CD4-positive, alpha-beta T cell treated with Interleukin-6 for 4 hours (primary cell): ENCODE measurements around the gene TMED8.
A peak's percentile ranks its signal among the peaks of the same experiment; 100 is the strongest.
"Not testable (repeated sequence)": the region's sequence is repeated elsewhere in the genome, so short reads cannot be mapped to it uniquely, and the experiment has no call there.

Experiments
- DNase-seq: peaks from one replicate; pipeline ENCODE4 v3.0.0-alpha.2; 2020; ENCODE audit warnings: mixed read lengths

The TMED8 gene

DNA sequence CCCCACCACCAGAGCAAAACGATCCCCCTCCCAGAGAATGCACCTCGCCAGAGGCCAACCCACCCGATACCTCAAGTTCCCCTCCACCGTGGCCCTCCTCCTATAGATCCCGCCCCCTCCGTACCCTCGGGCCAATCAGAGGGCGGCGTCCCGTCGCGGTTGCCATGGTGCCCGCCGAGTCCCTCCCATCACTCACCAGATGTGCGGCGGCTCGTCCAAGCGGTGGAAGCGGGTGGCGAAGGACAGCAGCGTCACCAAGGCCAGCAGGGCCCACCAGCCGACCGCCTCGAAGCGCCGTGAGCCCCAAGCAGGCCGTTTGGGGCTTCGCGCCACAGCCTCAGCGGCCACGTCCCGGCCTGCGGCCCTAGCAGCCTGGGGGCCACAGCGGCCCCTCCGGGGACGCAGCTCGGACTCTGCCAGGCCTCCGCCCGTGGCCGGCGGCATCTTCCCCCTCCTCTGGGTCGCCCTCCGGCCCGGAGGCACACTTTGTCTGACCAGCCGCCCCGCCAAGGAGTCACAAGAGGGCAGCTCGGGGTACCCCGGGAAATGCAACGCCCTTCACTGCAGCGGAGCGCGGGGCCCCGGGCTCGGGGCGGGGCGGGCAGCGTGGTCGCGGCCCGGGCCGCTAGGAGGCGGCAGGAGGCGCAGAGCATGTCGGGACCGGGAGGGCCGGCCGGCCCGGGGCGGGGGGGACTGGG lies 56.5 kb downstream of the TMED8 start, which contains the start of gene POMT2:
POMT2 (minus strand) TSS at position 646 of the 698 bp plus-strand sequence; CDS start at position 444, 202 bp downstream.
- DNase-seq: peak; percentile 94

DNA sequence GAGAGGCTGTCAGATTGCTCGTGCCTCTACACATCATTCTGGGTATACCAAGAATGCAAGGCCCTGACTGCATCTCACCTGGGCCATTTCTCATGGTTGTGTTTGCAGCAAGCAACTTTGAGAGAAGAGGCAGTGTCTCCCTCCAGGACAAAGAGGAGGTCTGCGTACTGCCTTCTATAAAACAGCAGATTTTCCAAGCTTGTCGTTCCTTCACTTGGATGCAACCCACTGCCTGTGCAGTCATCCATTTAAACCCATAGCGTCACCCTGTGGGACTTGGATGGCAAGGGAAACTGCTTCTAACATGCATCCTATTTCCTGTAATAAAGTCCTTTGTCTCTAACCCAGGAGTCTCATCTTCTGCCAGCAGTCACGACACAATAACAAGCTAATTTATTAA lies 57.5 kb downstream of the TMED8 start:
- DNase-seq: no peak

DNA sequence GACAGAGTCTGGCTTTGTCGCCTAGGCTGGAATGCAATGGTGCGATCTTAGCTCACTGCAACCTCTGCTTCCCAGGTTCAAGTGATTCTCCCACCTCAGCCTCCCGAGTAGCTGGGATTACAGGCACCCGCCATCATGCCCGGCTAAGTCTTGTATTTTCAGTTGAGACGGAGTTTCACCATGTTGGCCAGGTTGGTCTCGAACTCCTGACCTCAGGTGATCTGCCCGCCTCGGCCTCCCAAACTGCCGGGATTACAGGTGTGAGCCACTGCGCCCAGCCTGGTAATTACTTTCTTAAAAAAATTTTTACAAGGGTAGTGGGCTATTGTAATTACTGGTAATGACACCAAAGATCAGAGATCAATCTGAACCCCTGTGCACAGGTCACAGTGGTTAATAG lies 58.1 kb downstream of the TMED8 start:
- DNase-seq: not testable (repeated sequence)

DNA sequence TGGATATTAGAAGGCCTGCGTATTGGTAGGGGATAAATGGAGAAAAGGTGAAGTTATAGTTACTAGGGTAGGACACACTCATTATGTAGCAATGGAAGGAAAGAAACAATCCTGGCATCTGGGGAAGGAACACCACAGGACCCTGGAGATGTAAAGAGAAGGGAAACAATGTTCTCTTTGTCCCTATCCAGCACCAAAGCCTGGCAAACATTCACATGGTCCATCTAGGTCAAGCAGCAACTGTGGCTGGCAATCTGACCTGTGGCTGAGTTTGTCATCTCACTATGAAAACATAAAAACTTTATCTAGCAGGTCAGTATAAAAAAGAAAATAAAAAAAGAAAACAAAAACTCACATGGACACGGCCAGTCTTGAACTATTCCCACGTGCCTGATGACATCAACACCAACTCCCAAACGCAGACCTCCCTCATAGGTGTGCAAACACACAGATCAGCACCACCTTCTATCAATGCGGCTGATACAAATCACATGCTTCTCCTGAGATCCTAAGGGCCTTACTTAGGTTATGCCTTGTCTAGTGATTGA lies 58.8 kb downstream of the TMED8 start:
- DNase-seq: no peak

DNA sequence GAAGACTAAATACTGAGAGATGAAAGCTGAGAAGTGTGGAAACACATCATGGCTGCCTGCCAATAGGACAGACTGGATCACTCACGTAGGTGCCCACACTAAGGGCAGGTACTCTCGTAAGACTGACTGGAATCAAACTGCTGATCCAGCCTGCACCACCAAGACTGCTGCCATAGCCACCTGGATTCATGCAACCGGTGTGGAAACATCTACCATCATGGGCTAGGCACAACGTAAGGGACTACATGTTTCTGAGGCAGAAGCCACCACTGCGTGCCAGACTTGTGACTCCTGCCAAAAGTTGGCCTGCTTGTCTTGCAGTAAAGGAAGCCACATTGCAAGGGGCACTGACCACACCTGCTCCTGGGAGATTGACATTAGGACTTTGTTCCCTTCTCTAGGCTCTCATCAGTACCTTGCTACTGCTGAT lies 60.0 kb downstream of the TMED8 start:
- DNase-seq: no peak

DNA sequence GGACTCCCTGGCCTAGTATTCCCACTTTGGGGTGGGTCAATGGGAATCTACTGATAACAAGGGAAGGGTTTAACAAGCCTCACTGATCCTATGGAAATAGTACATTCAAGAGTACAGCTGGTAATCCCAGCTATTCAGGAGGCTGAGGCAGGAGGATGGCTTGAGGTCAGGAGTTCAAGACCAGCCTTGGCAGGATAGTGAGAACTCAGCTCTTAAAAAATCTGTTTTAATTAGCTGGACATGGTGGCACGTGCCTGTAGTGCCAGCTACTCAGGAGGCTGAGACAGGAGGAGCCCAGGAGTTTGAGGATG lies 60.7 kb downstream of the TMED8 start:
- DNase-seq: no peak

DNA sequence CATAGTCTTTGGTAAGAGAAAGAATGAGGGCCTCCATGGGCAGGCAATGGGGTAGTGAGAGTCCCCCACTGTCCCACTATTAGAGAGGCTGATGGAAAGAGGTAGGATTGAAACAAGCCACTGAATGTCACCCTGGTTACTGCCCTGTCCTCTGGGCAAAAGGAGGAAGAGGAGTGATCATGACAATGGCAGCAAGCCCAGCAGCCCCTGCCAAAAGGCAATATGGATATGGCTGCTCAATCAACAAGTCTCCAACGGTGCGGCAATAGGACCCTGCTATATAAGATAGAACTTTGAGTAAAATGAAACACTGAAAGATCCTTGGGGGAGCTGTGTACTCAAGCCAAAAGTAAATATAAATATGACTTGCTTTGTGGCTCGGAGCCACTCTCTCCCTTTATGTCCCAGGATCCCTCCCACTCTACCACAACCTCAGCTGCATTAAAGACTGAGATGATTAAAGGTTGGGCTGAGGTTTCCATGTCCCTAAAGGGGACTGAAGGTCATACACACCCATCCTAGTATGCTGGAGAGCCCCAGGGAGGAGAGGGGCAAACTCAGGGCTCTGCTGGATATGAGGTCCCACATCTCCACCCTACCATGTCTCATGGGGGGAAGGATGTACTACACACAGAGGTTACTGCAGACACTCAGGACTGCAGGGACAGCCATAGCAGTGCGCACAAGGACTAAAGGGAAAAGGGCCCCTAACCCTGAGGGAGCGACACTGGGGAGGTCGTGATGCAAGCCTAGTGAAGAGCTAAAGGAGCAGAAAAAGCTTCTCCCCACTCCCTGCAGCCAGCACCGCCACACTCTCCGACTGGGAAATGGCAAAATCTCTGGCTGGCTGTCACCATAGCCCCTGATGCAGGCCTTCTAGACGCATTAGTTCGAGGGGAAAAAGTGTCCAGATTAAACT lies 62.1 kb downstream of the TMED8 start:
- DNase-seq: no peak

DNA sequence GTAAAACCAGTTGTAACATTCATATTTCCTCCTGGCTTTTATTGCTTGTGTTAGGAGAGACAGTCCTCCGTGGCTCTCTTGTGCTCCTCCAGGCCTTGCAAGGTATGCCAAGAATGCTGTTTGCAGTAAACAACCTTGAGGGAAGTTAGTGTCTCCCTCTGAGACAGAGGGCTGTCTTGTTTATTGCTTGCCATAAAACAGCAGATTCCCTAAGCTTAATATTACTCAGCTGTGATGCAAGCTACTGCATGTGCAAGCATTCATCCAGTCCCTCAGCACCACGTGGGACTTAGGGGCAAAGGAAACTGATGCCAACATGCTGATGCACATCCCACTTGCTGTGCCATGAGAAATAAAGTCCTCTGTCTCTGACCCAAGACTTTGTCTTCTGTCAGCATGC lies 62.9 kb downstream of the TMED8 start:
- DNase-seq: no peak

DNA sequence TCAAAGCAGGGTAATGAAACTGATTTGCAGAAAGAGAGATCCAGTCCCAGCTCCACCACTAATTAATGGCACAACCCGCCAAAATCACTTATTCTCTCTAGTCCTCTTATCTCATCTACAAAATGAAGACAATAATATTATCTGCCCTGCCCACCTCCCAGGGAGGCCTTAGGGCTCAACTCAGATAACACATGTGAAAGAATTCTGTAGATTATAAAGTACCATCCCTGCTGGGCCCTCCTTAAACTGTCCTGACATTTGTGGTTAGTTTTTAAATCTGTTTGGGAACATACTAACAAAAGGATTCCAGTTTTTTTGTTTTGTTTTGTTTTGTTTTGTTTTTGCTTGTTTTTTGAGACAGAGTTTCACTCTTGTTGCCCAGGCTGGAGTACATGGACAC lies 63.5 kb downstream of the TMED8 start:
- DNase-seq: no peak

DNA sequence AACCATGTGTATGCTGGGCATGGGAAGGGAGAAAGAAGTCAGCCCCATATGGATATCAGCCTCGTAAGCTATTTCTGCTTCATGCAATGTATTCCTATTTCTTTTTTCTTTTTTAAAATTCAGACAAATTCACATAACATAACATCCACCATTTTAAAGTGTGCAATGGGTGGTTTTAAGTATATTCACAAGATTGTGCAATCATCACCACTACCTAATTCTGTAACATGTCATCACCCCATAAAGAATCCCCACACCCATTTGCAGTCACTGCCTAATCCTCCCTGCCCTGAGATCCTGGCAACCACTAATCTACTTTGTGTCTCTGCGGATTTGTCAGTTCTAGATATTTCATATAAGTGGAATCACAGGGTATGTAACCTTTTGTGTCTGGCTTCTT lies 65.7 kb downstream of the TMED8 start:
- no peak for DNase-seq

DNA sequence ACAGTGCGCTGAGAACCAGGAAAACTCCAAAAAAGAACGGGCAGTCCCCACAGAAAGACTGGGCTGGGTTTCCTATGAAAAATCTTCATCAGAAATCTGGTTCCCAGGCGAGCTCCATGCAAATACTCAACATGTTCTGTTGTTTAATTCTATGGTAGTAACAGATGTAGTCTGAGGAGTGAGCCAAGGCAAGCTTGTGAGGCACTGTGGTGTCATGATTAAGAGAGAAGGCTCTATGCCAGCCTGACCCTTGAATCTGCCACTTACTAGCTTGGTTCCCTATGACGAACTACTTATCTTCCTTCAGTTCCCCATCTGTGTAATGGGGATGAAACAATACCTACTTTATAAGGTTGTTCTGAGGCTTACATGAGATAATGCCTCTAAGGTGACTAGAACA lies 66.9 kb downstream of the TMED8 start:
- no peak for DNase-seq

DNA sequence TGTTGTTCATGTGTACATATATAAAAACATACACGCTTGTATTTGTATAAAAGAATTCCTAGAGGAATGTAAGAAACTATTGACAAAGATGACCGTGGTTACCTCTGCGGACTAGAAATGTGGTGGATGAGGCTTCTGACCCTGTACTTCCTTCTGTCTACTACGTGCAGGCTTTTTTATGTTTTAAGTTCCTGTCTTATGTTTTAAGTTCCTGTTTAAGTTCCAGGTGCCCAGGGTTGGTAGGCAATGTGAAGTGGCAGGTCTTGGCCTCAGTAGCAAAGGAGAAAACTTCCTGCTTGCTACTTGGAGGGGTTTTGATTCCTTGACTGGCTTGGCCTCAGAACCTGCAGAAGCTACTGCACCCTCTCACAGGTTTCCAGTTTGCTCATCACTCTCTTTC lies 67.8 kb downstream of the TMED8 start:
- no peak for DNase-seq

DNA sequence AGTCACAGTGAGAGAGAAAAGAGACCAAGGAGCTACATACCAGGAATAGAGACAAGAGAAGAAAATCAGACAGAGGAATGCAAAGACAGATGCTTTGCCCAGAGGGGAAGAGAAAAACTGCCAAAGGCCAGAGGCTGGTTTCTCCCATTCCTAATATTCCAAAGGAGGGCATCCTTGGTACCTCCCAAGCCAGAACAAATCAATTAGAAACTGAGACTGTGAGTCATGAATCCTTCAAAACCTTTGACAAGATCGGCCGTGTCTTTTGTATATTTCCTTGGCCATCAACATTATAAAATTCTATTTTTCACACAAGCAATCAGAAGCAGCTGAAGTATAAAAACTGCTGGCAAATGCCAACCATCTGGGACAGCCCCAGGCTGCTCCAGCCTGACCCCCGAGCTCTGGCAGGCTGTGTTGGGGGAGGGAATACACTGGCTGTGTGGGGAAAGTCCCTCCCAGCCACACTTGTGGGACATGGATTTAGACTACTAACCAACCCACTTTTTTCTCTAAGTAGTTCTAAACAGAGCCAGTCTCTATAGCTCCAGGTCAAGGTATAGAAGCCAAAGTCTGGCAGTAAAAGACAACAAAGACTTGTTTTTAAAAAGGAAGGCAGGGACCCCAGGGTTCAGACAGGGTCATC lies 69.9 kb downstream of the TMED8 start:
- no peak for DNase-seq

DNA sequence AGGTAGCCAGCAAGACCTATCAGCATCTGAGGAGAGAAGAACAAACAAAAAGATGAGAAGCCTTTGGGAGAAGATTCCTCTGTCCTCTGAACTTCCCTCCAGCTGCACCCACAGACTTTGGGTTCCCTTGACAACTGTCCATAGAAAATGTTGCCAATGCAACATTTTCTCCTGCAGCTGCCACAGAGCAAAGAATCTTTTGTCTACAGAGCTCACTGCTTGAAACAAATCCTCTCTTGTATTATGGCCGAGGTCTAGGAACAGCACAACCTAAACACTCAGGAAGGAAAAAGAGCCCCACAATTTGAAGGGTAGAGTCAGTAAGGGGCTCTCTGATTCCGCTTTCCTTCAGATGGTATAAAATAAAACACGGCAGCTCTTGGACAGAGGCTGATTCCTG lies 70.5 kb downstream of the TMED8 start:
- no peak for DNase-seq

DNA sequence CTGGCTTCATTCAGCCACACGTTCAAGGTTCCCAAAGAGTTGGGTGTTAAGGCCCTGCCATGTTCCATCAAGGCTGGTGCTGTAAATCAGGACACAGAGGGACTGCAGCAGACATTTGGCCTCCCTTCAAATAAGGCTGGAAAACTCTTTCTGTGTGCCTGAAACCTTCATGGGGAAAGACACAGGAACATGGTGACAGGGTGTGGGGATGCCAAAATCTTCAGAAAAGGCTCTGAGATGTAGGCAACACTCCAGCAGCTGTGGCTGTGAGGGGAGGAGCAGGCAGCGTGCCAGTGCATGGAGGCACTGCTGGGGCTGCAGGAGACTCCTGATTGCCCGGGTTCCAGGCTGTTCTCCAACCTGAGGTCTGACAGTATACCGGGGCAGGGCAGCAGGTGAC lies 71.2 kb downstream of the TMED8 start:
- DNase-seq: no peak

DNA sequence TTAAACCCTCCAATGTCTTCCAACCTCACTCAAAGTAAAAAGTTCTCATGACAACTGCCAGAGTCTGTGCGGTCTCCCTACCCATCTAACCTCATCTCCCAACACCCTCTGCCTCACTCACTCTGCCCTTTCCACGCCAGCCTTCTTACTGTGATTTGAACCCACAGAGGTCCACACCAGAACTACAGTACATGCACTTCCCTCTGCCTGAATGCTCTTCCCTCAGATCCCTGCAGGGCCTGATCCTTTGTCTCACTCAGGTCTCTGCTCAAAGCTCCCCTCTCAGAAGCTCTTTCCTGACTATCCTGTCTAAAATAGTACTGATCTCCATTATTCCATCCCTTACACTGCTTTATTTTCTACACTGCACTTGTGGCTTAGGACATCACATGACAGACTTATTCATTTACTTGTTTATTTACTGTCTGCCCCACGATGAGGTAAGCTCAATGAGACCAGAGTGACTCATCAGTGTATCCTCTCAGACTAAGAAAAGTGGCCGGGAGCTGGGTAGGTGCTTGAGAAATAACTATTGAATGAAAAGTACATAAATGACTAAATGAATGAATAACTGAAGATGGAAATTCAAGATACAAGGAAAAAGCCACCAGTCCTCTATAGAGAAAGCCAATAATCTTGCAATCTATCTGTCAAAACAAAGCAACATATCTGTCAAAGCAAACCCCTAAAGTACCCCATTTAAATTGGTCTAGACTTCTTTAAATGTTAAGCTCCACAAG lies 73.3 kb downstream of the TMED8 start:
- no peak for DNase-seq

DNA sequence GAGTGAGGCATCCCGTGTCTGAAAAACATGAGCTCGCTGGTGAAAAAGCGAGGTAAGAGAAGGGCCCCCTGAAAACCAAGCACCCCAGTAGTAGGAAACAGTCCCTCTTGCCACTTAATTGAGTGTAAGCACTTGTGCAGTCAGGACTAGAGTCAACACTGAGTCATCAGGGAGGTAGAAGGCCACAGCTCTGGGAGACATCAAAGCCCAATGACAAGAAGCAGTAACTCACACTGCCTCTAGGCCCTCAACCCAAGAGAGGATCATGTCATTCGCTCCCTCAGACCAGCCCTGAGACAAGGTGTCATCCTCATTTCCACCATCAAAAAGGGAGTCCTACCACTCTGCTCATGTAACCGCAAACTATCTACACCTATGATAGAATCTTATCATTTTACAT lies 74.0 kb downstream of the TMED8 start:
- peak; percentile 30 for DNase-seq

DNA sequence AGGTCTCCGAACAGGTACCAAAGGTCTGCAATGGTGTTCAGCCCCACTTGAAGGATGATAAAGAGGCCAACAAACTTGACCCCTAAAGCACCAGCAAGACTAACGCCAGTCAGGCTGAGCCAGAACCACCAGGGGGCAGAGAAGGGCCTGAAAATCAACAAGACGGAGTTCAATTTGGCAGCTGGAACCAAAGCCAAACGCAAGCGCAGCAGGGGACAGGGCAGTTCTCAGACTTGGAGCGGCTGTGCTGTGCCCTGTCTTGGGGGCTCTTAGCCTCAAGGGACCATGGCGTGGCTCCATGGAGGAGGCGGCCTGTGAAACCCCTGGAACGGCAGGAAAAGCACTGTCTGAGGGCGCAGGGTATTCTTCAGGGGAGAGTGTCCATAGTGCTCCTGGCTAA lies 75.8 kb downstream of the TMED8 start:
- DNase-seq: peak; percentile 60

DNA sequence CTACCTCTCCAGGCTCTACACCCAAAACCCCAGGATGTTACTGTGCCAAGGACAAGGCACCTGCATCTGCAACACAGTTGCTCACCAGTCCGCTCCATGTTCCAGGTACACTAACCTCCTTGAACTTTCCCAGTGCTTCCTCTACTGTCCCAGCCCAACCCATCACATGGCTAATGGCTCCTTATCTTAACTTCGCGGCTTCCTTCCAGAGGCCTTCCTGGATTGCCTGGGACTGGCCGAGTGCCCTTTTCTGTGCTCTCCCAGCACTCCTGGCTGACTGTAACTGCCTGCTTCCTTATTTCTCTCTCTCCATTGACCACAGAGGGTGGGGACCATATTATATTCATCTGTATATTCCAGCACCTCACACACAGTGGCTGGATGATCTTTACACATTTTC lies 77.1 kb downstream of the TMED8 start:
- DNase-seq: no peak

DNA sequence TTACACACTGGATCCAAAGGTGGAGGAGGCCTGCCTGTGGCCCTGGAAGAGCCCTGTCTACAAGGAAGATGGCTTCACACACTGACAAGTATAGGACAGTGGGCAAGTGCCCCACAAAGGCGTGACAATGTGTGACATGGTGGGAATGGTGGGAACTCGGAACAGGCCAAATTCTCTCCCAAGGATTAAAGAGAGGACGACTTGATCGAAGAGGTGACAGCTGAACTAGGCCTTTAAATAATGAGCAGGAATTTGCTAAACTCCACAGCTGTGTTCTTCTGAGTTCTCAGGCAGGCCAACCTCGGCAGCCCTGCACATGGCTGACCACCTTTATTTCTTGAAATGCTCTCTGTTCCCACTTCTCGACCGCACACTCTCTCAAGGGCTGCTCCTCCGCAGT lies 80.0 kb downstream of the TMED8 start:
- DNase-seq: no peak

DNA sequence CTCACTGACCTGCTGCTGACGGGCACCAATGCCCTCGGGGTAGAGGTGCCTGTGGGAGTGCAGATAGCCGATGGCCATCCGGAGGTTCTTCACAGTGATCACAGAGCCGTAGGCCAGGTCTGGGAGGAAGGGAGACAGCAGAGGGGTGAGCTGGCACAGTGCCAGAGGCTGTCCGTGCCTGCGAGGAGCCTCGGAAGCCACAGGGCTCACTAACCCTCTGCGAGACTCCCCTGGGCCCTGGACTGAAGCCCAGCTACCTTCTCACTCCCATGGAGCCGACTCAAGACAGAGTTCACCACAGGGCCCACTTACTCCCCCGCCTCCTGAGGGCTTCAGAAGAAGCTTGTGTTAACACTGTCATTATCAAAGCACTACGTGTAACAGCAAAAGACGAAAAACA lies 80.7 kb downstream of the TMED8 start:
- no peak for DNase-seq

DNA sequence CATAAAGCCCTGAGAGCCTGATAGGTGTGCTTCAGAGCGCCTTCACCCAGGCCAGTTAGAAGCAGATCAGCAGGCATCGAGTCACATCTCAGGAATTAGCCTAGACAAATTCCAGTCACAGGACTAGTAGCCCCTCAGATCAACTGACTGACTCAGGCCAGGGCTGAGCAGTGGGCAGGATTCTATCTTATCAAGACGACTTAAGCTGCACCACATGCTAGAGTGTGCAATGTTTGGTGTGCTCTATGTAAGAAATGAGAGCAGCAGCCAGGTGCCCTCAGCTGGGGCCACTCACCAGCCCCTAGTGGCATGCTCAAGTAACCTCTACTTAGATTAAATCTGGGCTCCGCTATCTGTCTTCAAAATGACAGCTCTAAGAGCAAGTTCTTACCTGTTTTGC lies 86.2 kb downstream of the TMED8 start:
- no peak for DNase-seq

DNA sequence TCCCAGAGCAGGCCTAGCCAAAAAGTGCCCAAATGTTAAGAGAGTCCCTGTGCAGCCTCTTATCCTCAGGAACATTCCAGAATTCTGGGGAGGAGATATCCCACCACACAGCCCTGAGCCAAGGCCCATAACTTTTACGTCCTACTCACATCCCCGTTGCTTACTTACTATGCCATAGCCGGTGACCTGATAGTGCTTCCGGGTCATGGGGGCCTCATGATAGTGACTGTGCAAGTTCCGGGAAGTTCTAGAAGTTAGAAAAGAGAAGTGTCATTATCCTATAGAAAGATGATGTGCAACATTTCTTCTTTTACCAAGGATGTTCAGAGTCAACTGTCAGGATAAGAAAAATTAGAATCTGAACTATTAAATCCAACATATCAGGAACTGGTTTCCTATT lies 90.3 kb downstream of the TMED8 start:
- DNase-seq: no peak
